HG03097 (cell line): ENCODE data around the gene WDR74.
"Not testable (repeated sequence)": the region's sequence is repeated elsewhere in the genome, so short reads cannot be mapped to it uniquely, and the experiment has no call there.

Experiments
- ATAC-seq: cut with Tn5 transposase; IDR thresholded peaks from one replicate; pipeline ENCODE4 v1.9.1; 2021; ENCODE audit not compliant: unreplicated experiment, low FRiP score

The WDR74 gene

GRCh38 chr11:62860835-62861563 is 21.6 kb upstream of the WDR74 start:
- no peak for ATAC-seq

GRCh38 chr11:62859281-62859703 is 19.9 kb upstream of the WDR74 start:
- not testable (repeated sequence) for ATAC-seq

GRCh38 chr11:62858201-62858600 is 18.8 kb upstream of the WDR74 start:
- ATAC-seq = no peak

GRCh38 chr11:62857541-62857982 is 18.2 kb upstream of the WDR74 start:
- ATAC-seq = no peak

- ATAC-seq = peak; percentile 9
Measured at GRCh38 chr11:62856333-62856895, 17.0 kb upstream of the WDR74 start.

GRCh38 chr11:62855571-62856332 is 16.4 kb upstream of the WDR74 start:
- peak; percentile 92 for ATAC-seq

GRCh38 chr11:62854825-62855570 is 15.6 kb upstream of the WDR74 start:
- ATAC-seq = no peak

- no peak for ATAC-seq
Measured at GRCh38 chr11:62854013-62854824, 14.8 kb upstream of the WDR74 start.

- ATAC-seq = no peak
Measured at GRCh38 chr11:62853279-62853965, 14.0 kb upstream of the WDR74 start.

GRCh38 chr11:62852523-62853188 is 13.3 kb upstream of the WDR74 start:
- ATAC-seq = no peak

GRCh38 chr11:62851807-62852522 is 12.6 kb upstream of the WDR74 start:
- no peak for ATAC-seq

- ATAC-seq = no peak
Measured at GRCh38 chr11:62850911-62851806, 11.8 kb upstream of the WDR74 start.

GRCh38 chr11:62847767-62848314 is 8.5 kb upstream of the WDR74 start:
- ATAC-seq = no peak

- ATAC-seq = no peak
Measured at GRCh38 chr11:62846177-62846576, 6.8 kb upstream of the WDR74 start.

GRCh38 chr11:62844154-62844553 is 4.8 kb upstream of the WDR74 start:
- ATAC-seq = no peak

GRCh38 chr11:62843466-62843865 is 4.1 kb upstream of the WDR74 start:
- no peak for ATAC-seq

- not testable (repeated sequence) for ATAC-seq
Measured at GRCh38 chr11:62842891-62843290, 3.5 kb upstream of the WDR74 start.
